CD4-positive, alpha-beta T cell (primary cell): ENCODE measurements around the gene KIAA1671. TPM values are rescaled to one million over a fixed set of nuclear protein-coding genes. Genes with fewer than 3 reads are reported as not detected.

Experiments used
- ATAC-seq: fragments of 200-7000 bp; cut with Tn5 transposase; one replicate; pipeline ENCODE4 v1.10.0; 2022; ENCODE audit warnings: mild to moderate bottlenecking; ENCODE audit not compliant: poor library complexity
- CTCF ChIA-PET: fragments of 350-600 bp; sonication (Branson Sonifier 250); formaldehyde crosslinking; loops from one replicate; lab custom pipeline; 2021; ENCODE audit warnings: antibody characterized with exemption, inconsistent platforms; lab: Charles Lee
- POLR2A ChIA-PET: fragments of 350-600 bp; sonication (Branson Sonifier 250); formaldehyde crosslinking; loops from one replicate; lab custom pipeline; 2021; ENCODE audit warnings: antibody characterized with exemption, inconsistent platforms; lab: Charles Lee
- DNase-seq, 14 experiments: peaks; one replicate each; pipeline ENCODE4 v3.0.0-alpha.2; 2013 to 2020; ENCODE audit warnings: mixed read lengths in 2 of 14
- H3K27ac ChIP-seq, 2 donors: one replicate each; pipeline versions ENCODE4 v1.5.1 to v1.7.0; 2013; ENCODE audit warnings: low read length in 2 of 2, low read depth in 1 of 2, mild to moderate bottlenecking in 1 of 2
- H3K27me3 ChIP-seq, 2 experiments: 1 replicate in 1 of 2; 2 replicates in 1 of 2; pipeline versions ENCODE4 v1.6.1 to v1.7.0; 2013; ENCODE audit warnings: low read length in 2 of 2, control low read depth in 1 of 2, mild to moderate bottlenecking in 1 of 2, moderate library complexity in 1 of 2; ENCODE audit not compliant: insufficient read depth in 2 of 2, control insufficient read depth in 1 of 2
- H3K36me3 ChIP-seq: one replicate; pipeline ENCODE4 v1.6.1; 2013; ENCODE audit warnings: low read length, control low read depth; ENCODE audit not compliant: insufficient read depth
- H3K4me1 ChIP-seq: one replicate; pipeline ENCODE4 v1.6.1; 2013; ENCODE audit warnings: low read length, control low read depth; ENCODE audit not compliant: insufficient read depth
- H3K4me3 ChIP-seq: one replicate; pipeline ENCODE4 v1.5.1; 2013; ENCODE audit warnings: mild to moderate bottlenecking, low read length, moderate library complexity
- H3K9me3 ChIP-seq, 2 experiments: 1 replicate in 1 of 2; 2 replicates in 1 of 2; pipeline versions ENCODE4 v1.6.1 to v1.7.0; 2013; ENCODE audit warnings: low read length in 2 of 2, mild to moderate bottlenecking in 2 of 2, control low read depth in 1 of 2, moderate library complexity in 1 of 2; ENCODE audit not compliant: control insufficient read depth in 1 of 2, insufficient read depth in 1 of 2
- H3K27ac Mint-ChIP-seq: one replicate; pipeline ENCODE4 v1.8.0; 2020; ENCODE audit warnings: mixed read lengths
- H3K27me3 Mint-ChIP-seq: one replicate; pipeline ENCODE4 v1.8.0; 2021; ENCODE audit warnings: mixed read lengths
- H3K36me3 Mint-ChIP-seq: one replicate; pipeline ENCODE4 v1.8.0; 2021; ENCODE audit warnings: low read depth, mixed read lengths
- H3K4me1 Mint-ChIP-seq: one replicate; pipeline ENCODE4 v1.8.0; 2021; ENCODE audit warnings: low read depth, mixed read lengths
- H3K4me3 Mint-ChIP-seq: one replicate; pipeline ENCODE4 v1.8.0; 2020; ENCODE audit warnings: mild to moderate bottlenecking, mixed read lengths
- H3K9me3 Mint-ChIP-seq: one replicate; pipeline ENCODE4 v1.8.0; 2020; ENCODE audit warnings: mixed read lengths
- intact Hi-C, 2 experiments: fragments of 100-400 bp; cut with DNase I in 1 of 2; cut with micrococcal nuclease in 1 of 2; formaldehyde crosslinking; loops; one replicate each; pipeline versions ENCODE4 v1.15.1 to v1.9.0; 2023 to 2025; cut with DNase I, micrococcal nuclease
- total RNA-seq, 174 experiments: library from RNA in 2 of 174; stranded (reverse) in 2 of 174; gene quantifications; one replicate each; pipeline ENCODE4 v1.2.3 and lab custom pipeline; 2021 to 2026
- TF ChIP-seq, protein P1 (sequence below): fragments of 200-600 bp; IDR thresholded peaks from one replicate; pipeline ENCODE4 v1.8.0; 2022; ENCODE audit warnings: antibody characterized with exemption, mild to moderate bottlenecking

The KIAA1671 gene
- total RNA-seq, 2 experiments from 2014 or later, result 2.6 to 2.9 TPM

DNA sequence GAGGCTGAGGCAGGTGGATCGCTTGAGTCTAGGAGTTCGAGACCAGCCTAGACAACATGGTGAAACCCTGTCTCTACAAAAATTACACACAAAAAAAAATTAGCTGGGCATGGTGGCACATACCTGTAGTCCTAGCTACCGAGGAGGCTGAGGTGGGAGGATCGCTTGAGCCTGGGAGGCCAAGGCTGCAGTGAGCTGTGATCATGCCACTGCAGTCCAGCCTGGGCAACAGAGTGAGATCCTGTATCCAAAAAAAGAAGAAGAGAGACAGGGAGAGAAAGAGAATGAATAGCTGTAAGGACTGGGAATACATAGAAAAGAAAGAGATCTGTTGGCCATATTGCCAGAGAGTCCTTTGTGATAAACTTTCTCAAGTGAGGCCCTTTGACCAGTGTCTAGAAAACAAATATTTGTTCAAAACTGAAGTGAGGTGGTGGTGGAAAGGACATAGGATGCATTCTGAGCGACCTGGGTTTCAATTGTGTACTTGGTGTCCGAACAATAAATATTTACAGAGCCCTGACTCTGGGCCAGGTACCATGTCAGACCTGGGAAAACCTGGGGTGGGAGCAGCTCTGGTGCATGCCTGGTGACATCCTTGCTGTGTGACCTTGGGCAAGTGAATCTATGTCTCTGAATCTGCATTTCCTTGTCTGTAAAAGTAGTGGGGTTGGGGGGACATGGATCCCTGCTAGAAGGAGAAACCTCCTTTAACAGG lies 157.5 kb downstream of the KIAA1671 start:
- no peak overlapping the region for H3K27ac ChIP-seq

DNA sequence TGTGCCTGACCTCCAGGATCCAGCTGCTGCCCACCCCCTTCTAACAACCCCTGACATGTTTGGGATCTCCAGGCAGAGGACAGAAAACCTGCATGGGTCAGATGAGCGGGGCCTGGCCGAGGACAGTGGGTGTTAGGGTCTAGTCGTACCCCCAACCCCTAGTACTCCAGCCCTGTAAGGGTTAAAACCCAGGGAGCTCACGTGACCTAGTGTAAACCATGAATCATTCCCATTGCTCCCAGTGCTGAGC lies 158.0 kb downstream of the KIAA1671 start:
- TF ChIP-seq, protein P1, sequence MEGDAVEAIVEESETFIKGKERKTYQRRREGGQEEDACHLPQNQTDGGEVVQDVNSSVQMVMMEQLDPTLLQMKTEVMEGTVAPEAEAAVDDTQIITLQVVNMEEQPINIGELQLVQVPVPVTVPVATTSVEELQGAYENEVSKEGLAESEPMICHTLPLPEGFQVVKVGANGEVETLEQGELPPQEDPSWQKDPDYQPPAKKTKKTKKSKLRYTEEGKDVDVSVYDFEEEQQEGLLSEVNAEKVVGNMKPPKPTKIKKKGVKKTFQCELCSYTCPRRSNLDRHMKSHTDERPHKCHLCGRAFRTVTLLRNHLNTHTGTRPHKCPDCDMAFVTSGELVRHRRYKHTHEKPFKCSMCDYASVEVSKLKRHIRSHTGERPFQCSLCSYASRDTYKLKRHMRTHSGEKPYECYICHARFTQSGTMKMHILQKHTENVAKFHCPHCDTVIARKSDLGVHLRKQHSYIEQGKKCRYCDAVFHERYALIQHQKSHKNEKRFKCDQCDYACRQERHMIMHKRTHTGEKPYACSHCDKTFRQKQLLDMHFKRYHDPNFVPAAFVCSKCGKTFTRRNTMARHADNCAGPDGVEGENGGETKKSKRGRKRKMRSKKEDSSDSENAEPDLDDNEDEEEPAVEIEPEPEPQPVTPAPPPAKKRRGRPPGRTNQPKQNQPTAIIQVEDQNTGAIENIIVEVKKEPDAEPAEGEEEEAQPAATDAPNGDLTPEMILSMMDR, result no peak
- Histone ChIP-seq H3K27me3 (peaks cover 0 to 2% of the 10 kb centered on the region in 2 experiments), H3K36me3 (no peaks in the 10 kb centered on the region), H3K4me3 (peak overlapping the region; percentile 74), H3K27ac (no peak overlapping the region), H3K4me1 (peaks cover 20% of the 10 kb centered on the region), H3K9me3 (no peaks in the 10 kb centered on the region)
- intact Hi-C loops, result loop anchor here (2.0 to 10.0 kb wide), 3 partner anchors 42 to 54 kb away; no protein-coding TSS in a partner anchor
- Mint-ChIP-seq H3K27me3 (no peaks in the 10 kb centered on the region), H3K36me3 (no peaks in the 10 kb centered on the region), H3K9me3 (no peaks in the 10 kb centered on the region), H3K4me3 (peak overlapping the region; percentile 90), H3K4me1 (peaks cover 29% of the 10 kb centered on the region), H3K27ac (peak overlapping the region; percentile 65)
- CTCF ChIA-PET, result interaction anchor here (1.2 to 2.8 kb wide), 6 partner anchors 10 to 53 kb away, joined by 3 to 14 read pairs (median 6); no protein-coding TSS in a partner anchor
- no peak for ATAC-seq
- no peak for DNase-seq
- POLR2A ChIA-PET, result interaction anchor here (0.7 to 2.9 kb wide), 4 partner anchors 33 to 47 kb away, joined by 3 to 28 read pairs (median 6); no protein-coding TSS in a partner anchor

More for the DNA sequence above, 157.5 kb downstream of the KIAA1671 start:
- peaks cover 0 to 3% of the 10 kb centered on the region in 2 experiments for H3K27me3 ChIP-seq
- no peaks in the 10 kb centered on the region for H3K9me3 Mint-ChIP-seq
- peaks cover 20% of the 10 kb centered on the region for H3K4me1 ChIP-seq
- CTCF ChIA-PET, result interaction anchor here (1.4 to 2.8 kb wide), 4 partner anchors 28 to 53 kb away, joined by 5 to 14 read pairs (median 7); no protein-coding TSS in a partner anchor
- no peaks in the 10 kb centered on the region for H3K27me3 Mint-ChIP-seq
- H3K27ac Mint-ChIP-seq, result peak overlapping the region; percentile 28
- H3K4me3 Mint-ChIP-seq, result peak overlapping the region; percentile 56
- no peaks in the 10 kb centered on the region for H3K36me3 ChIP-seq
- intact Hi-C loops, result loop anchor here (2.0 to 10.0 kb wide), 3 partner anchors 41 to 55 kb away; no protein-coding TSS in a partner anchor
- H3K9me3 ChIP-seq, result no peaks in the 10 kb centered on the region
- ATAC-seq (no peak), DNase-seq (no peak)
- H3K4me1 Mint-ChIP-seq, result peaks cover 29% of the 10 kb centered on the region
- no peak overlapping the region for H3K4me3 ChIP-seq
- no peaks in the 10 kb centered on the region for H3K36me3 Mint-ChIP-seq
- POLR2A ChIA-PET, result interaction anchor here (0.7 to 2.9 kb wide), 4 partner anchors 32 to 47 kb away, joined by 3 to 28 read pairs (median 6); no protein-coding TSS in a partner anchor
- TF ChIP-seq, protein P1, result no peak

DNA sequence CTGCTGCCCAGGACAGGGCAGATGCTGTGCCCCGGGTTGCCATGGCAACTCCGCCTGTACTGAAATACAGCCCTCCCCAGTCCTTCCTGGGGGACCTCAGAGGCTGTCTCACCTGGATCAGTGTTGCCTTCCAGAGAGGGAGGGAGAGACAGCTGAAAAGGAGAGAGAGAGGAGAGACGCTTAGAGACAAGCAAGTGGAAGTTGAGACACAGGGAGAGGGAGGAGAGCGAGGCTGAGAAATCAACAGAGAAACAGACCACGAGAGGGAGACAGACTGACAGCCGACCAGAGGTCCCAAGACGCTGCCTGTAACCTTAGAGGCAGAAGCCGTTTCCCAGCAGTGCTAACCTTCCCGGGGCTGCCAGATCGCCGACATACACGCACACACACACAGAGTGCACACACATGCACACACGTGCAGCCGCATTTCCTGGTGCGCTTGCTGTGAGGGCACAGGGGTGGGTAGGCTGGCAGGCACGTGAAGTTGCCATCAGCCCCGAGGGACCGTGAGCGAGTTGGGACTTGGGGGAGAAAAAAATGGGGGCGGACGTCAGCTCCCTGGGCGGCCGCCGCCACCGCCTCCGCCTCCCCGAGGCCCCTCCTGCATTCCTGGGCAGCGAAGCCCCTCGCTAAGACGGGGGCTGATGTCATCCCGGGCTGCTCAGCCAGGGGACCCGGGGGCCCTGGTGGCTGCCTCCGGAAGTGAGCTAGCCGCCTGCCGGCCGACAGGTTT lies 158.5 kb downstream of the KIAA1671 start:
- Mint-ChIP-seq H3K4me1 (peaks cover 29% of the 10 kb centered on the region), H3K27me3 (no peaks in the 10 kb centered on the region), H3K36me3 (no peaks in the 10 kb centered on the region), H3K4me3 (peak overlapping the region; percentile 90), H3K27ac (peak overlapping the region; percentile 65), H3K9me3 (no peaks in the 10 kb centered on the region)
- TF ChIP-seq, protein P1, result peak; percentile 63
- intact Hi-C loops, result loop anchor here (1.0 to 10.0 kb wide), 4 partner anchors 42 to 54 kb away; no protein-coding TSS in a partner anchor
- H3K27me3 ChIP-seq, result peaks cover 0 to 2% of the 10 kb centered on the region in 2 experiments
- no peaks in the 10 kb centered on the region for H3K36me3 ChIP-seq
- no peak overlapping the region for H3K27ac ChIP-seq
- ChIA-PET POLR2A (interaction anchor here (0.9 to 2.9 kb wide), 4 partner anchors 33 to 50 kb away, joined by 3 to 28 read pairs (median 8); no protein-coding TSS in a partner anchor), CTCF (interaction anchor here (1.1 to 2.8 kb wide), 7 partner anchors 9 to 60 kb away, joined by 3 to 14 read pairs (median 5); no protein-coding TSS in a partner anchor)
- H3K9me3 ChIP-seq, result no peaks in the 10 kb centered on the region
- DNase-seq (peak; percentile 32 to 80 (median 48)), ATAC-seq (peak; percentile 86)
- peak overlapping the region; percentile 74 for H3K4me3 ChIP-seq
- peaks cover 20% of the 10 kb centered on the region for H3K4me1 ChIP-seq
